H1 (cell line): ENCODE measurements around the gene DVL1. TPM values are rescaled to one million over a fixed set of nuclear protein-coding genes. Genes with fewer than 3 reads are reported as not detected.

Experiments
- CTCF ChIA-PET: fragments of 300-600 bp; sonication (Branson Sonifier 250); formaldehyde crosslinking; loops from one replicate; lab custom pipeline; 2021; ENCODE audit not compliant: partially characterized antibody; lab: Charles Lee
- POLR2A ChIA-PET: fragments of 300-600 bp; sonication (Branson Sonifier 250); formaldehyde crosslinking; loops from one replicate; lab custom pipeline; 2021; ENCODE audit warnings: inconsistent platforms; ENCODE audit not compliant: partially characterized antibody; lab: Charles Lee
- DNase-seq, 2 experiments: peaks; one replicate each; pipeline versions ENCODE4 v3.0.0 to v3.0.0-alpha.2; 2010 to 2022; ENCODE audit warnings: low spot score in 2 of 2, low read depth in 1 of 2, mixed read lengths in 1 of 2
- FAIRE-seq: peaks from 2 replicates; lab custom pipeline; 2011; peaks lifted over from hg19 to GRCh38; lab: Jason Lieb, UNC
- H2AFZ ChIP-seq: 2 replicates; pipeline ENCODE4 v1.8.1; 2012; ENCODE audit warnings: low read length, inconsistent platforms
- H2AK5ac ChIP-seq: 2 replicates; pipeline ENCODE4 v1.6.1; 2013; ENCODE audit warnings: low read depth, low read length
- H2BK120ac ChIP-seq: replicated peaks from 2 replicates; pipeline ENCODE3; 2013; ENCODE audit warnings: low read depth, low read length, inconsistent platforms
- H2BK12ac ChIP-seq: 2 replicates; pipeline ENCODE4 v1.6.1; 2013; ENCODE audit warnings: low read depth, low read length
- H2BK15ac ChIP-seq: 2 replicates; pipeline ENCODE4 v1.6.1; 2013; ENCODE audit warnings: low read length
- H2BK20ac ChIP-seq: 2 replicates; pipeline ENCODE4 v1.6.1; 2013; ENCODE audit warnings: low read length
- H2BK5ac ChIP-seq: 2 replicates; pipeline ENCODE4 v1.6.1; 2013; ENCODE audit warnings: low read depth, low read length
- H3K14ac ChIP-seq: 2 replicates; pipeline ENCODE4 v1.6.1; 2013; ENCODE audit warnings: inconsistent platforms; ENCODE audit not compliant: insufficient read length
- H3K18ac ChIP-seq: 2 replicates; pipeline ENCODE4 v1.6.1; 2013; ENCODE audit warnings: low read length; ENCODE audit errors: extremely low read depth
- H3K23ac ChIP-seq: 2 replicates; pipeline ENCODE4 v1.6.1; 2013; ENCODE audit warnings: inconsistent platforms; ENCODE audit not compliant: insufficient read length
- H3K23me2 ChIP-seq: 2 replicates; pipeline ENCODE4 v1.6.1; 2013; ENCODE audit warnings: low read depth, low read length
- H3K27ac ChIP-seq: 2 replicates; pipeline ENCODE4 v1.6.1; 2011; ENCODE audit warnings: low read depth, low read length, inconsistent platforms
- H3K27me3 ChIP-seq, 4 experiments: replicated peaks in 1 of 4; 1 replicate in 1 of 4; 2 replicates in 3 of 4; pipeline versions ENCODE4 v1.6.1 to v1.8.1; 2011 to 2013; ENCODE audit warnings: low read length in 3 of 4, mild to moderate bottlenecking in 3 of 4, inconsistent platforms in 2 of 4, mixed read lengths in 2 of 4, moderate library complexity in 1 of 4; ENCODE audit not compliant: control insufficient read depth in 3 of 4, insufficient read depth in 3 of 4; ENCODE audit errors: extremely low read depth in 1 of 4
- H3K36me3 ChIP-seq, 4 experiments: 2 replicates each; pipeline versions ENCODE4 v1.6.1 to v1.8.1; 2011 to 2013; ENCODE audit warnings: mild to moderate bottlenecking in 4 of 4, low read length in 3 of 4, moderate library complexity in 2 of 4, control low read depth in 1 of 4, inconsistent platforms in 1 of 4; ENCODE audit not compliant: insufficient read depth in 4 of 4, control insufficient read depth in 2 of 4
- H3K4ac ChIP-seq: replicated peaks from 2 replicates; pipeline ENCODE3; 2013; ENCODE audit warnings: low read length, low read depth, mixed read lengths, inconsistent platforms; ENCODE audit not compliant: insufficient read length
- H3K4me1 ChIP-seq, 4 experiments: replicated peaks in 1 of 4; 1 replicate in 1 of 4; 2 replicates in 3 of 4; pipeline versions ENCODE4 v1.6.1 to v1.8.1; 2011 to 2013; ENCODE audit warnings: low read length in 3 of 4, inconsistent platforms in 2 of 4, mixed read lengths in 1 of 4; ENCODE audit not compliant: insufficient read depth in 4 of 4, control insufficient read depth in 3 of 4
- H3K4me2 ChIP-seq, 2 experiments: 2 replicates each; pipeline versions ENCODE4 v1.6.1 to v1.8.1; 2011 to 2013; ENCODE audit warnings: low read depth in 2 of 2, low read length in 2 of 2, control low read depth in 1 of 2, inconsistent platforms in 1 of 2, mild to moderate bottlenecking in 1 of 2; ENCODE audit not compliant: insufficient read depth in 1 of 2
- H3K4me3 ChIP-seq, 4 experiments: fragments of 200-600, 300-600 bp in 1 of 4; sonication (generic), shearing (Covaris generic), sonication (Bioruptor Twin) in 1 of 4; 2 replicates each; pipeline versions ENCODE4 v1.5.1 to v1.8.1; 2011 to 2016; ENCODE audit warnings: low read length in 4 of 4, low read depth in 3 of 4, control low read depth in 2 of 4, inconsistent platforms in 2 of 4, mild to moderate bottlenecking in 2 of 4, mixed read lengths in 1 of 4, moderate library complexity in 1 of 4; ENCODE audit not compliant: insufficient read depth in 2 of 4; ENCODE audit errors: extremely low read depth in 1 of 4
- H3K56ac ChIP-seq: replicated peaks from 2 replicates; pipeline ENCODE3; 2013; ENCODE audit warnings: low read depth, mild to moderate bottlenecking, mixed read lengths, low read length, inconsistent platforms; ENCODE audit not compliant: insufficient read length
- H3K79me1 ChIP-seq: 2 replicates; pipeline ENCODE4 v1.6.1; 2013; ENCODE audit warnings: low read depth, low read length, control low read depth
- H3K79me2 ChIP-seq, 2 experiments: 2 replicates each; pipeline versions ENCODE4 v1.6.1 to v1.8.1; 2012 to 2013; ENCODE audit warnings: low read length in 2 of 2, mild to moderate bottlenecking in 2 of 2, inconsistent platforms in 1 of 2; ENCODE audit not compliant: insufficient read depth in 2 of 2, control insufficient read depth in 1 of 2
- H3K9ac ChIP-seq, 4 experiments: replicated peaks in 1 of 4; 1 replicate in 1 of 4; 2 replicates in 3 of 4; pipeline versions ENCODE4 v1.6.1 to v1.8.1; 2011 to 2013; ENCODE audit warnings: low read depth in 3 of 4, low read length in 3 of 4, control low read depth in 2 of 4, mild to moderate bottlenecking in 2 of 4, moderate library complexity in 2 of 4, inconsistent platforms in 1 of 4; ENCODE audit errors: extremely low read depth in 1 of 4
- H3K9me3 ChIP-seq, 2 experiments: 2 replicates each; pipeline versions ENCODE4 v1.6.1 to v1.8.1; 2012 to 2013; ENCODE audit warnings: mild to moderate bottlenecking in 2 of 2, moderate library complexity in 2 of 2, control low read depth in 1 of 2, inconsistent platforms in 1 of 2, low read depth in 1 of 2, low read length in 1 of 2, mixed read lengths in 1 of 2; ENCODE audit not compliant: insufficient read depth in 2 of 2
- H4K20me1 ChIP-seq, 2 experiments: replicated peaks in 1 of 2; 2 replicates each; pipeline versions ENCODE3 to v1.8.1; 2011 to 2013; ENCODE audit warnings: inconsistent platforms in 2 of 2, low read length in 2 of 2, mild to moderate bottlenecking in 1 of 2; ENCODE audit not compliant: insufficient read depth in 2 of 2, control insufficient read depth in 1 of 2
- H4K5ac ChIP-seq: 2 replicates; pipeline ENCODE4 v1.6.1; 2013; ENCODE audit warnings: low read length, low read depth, mixed read lengths, inconsistent platforms; ENCODE audit not compliant: insufficient read length
- H4K8ac ChIP-seq: 2 replicates; pipeline ENCODE4 v1.8.0; 2013; ENCODE audit warnings: mild to moderate bottlenecking, moderate library complexity, low read length, inconsistent platforms; ENCODE audit not compliant: insufficient read depth; ENCODE audit errors: extremely low read depth
- H4K91ac ChIP-seq: replicated peaks from 2 replicates; pipeline ENCODE3; 2013; ENCODE audit warnings: low read length, mixed read lengths, inconsistent platforms; ENCODE audit not compliant: insufficient read length
- GABPA ChIP-seq: IDR thresholded peaks from 2 replicates; pipeline ENCODE4 v1.6.1; 2011; ENCODE audit warnings: mild to moderate bottlenecking, low read length, moderate library complexity, borderline replicate concordance; ENCODE audit not compliant: insufficient read depth
- JUND ChIP-seq: IDR thresholded peaks from 2 replicates; pipeline ENCODE4 v1.6.1; 2011; ENCODE audit warnings: mild to moderate bottlenecking, improper control_type of control experiment, low read length
- MAX ChIP-seq: IDR thresholded peaks from 2 replicates; pipeline ENCODE4 v1.6.1; 2012; ENCODE audit warnings: inconsistent platforms
- TAF1 ChIP-seq: IDR thresholded peaks from 2 replicates; pipeline ENCODE4 v1.6.1; 2011; ENCODE audit warnings: mild to moderate bottlenecking, low read depth, low read length
- TCF12 ChIP-seq: IDR thresholded peaks from 2 replicates; pipeline ENCODE4 v1.6.1; 2011; ENCODE audit warnings: low read depth, mild to moderate bottlenecking, low read length
- ZNF274 ChIP-seq: IDR thresholded peaks from 2 replicates; pipeline ENCODE4 v1.7.0; 2012; ENCODE audit warnings: low read length, borderline replicate concordance; ENCODE audit errors: extremely low read depth
- WGBS, 2 experiments: shearing (Covaris generic) in 1 of 2; methylation state at CpG; one replicate each; pipeline versions ENCODE4 v1.1.6 to v1.1.7; 2013 to 2015; ENCODE audit warnings: low lambda C conversion rate in 2 of 2, mixed read lengths in 2 of 2, inconsistent platforms in 1 of 2, low coverage in 1 of 2, missing lambda C conversion rate in 1 of 2; ENCODE audit not compliant: insufficient replicate concordance in 2 of 2, insufficient coverage in 1 of 2, insufficient read length in 1 of 2; ENCODE audit errors: extremely low coverage in 1 of 2, missing lambda C conversion rate in 1 of 2; 5-methylcytosine and 5-hydroxymethylcytosine counted together
- polyA plus RNA-seq, 7 experiments: library from polyadenylated mRNA; depleted of rRNA in 3 of 7; stranded (reverse) in 5 of 7; unstranded in 2 of 7; fragments of >200 nt in 5 of 7; fragments of 200-250 nt in 2 of 7; gene quantifications; 1 replicate in 5 of 7; 2 replicates in 1 of 7; 4 replicates in 1 of 7; pipeline versions ENCODE4 v1.2.1 to v1.2.3, GENCODE V29; 2011 to 2013; ENCODE audit warnings: missing spikeins in 2 of 7, mixed read lengths in 2 of 7
- total RNA-seq: library from RNA; stranded (reverse); fragmentation: NEBNext Ultra II Directional; extraction: Animal tissue kit (Norgen Biotek cat#: 25700); gene quantifications from 2 replicates; pipeline ENCODE4 v1.2.1, GENCODE V29; 2021

Gene DVL1
- total and polyA plus RNA-seq, 2 of the 8 experiments (the other 6 are each of a cell fraction or from before 2014, with no cell fraction given), result 39.4 to 58.9 TPM

GRCh38 chr1:1318131-1318652, 31.0 kb downstream of the DVL1 start:
- no peak overlapping the region for H2BK12ac ChIP-seq
- no peaks in the 10 kb centered on the region for H3K27me3 ChIP-seq
- ChIA-PET POLR2A (interaction anchor here (1.1 to 10.1 kb wide), 4 partner anchors 8 to 30 kb away, joined by 3 to 134 read pairs (median 5); partner anchors contain the start of gene TAS1R3), CTCF (interaction anchor here (0.6 to 1.0 kb wide), 2 partner anchors 24 to 28 kb away, joined by 3 read pairs; no protein-coding TSS in a partner anchor)
- TF ChIP-seq MAX (no peak), TAF1 (no peak), JUND (peak; percentile 69), GABPA (no peak), TCF12 (no peak), ZNF274 (no peak)
- peaks cover 23 to 36% of the 10 kb centered on the region in 2 experiments for H4K20me1 ChIP-seq
- no peak overlapping the region for H2BK120ac ChIP-seq
- 88% methylated on average over 9 of the region's 9 CpGs; no CpG with 5 or more reads in 1 of the 2 experiments for WGBS, 2 experiments
- no peak overlapping the region for H4K8ac ChIP-seq
- H4K5ac ChIP-seq, result no peak overlapping the region
- no peak overlapping the region for H3K27ac ChIP-seq
- no peak overlapping the region for H3K4ac ChIP-seq
- H2BK20ac ChIP-seq, result no peak overlapping the region
- H2BK5ac ChIP-seq, result no peak overlapping the region
- no peaks in the 10 kb centered on the region for H3K23me2 ChIP-seq
- H3K4me2 ChIP-seq, result no peak overlapping the region
- no peak overlapping the region for H3K14ac ChIP-seq
- peaks cover 12 to 34% (median 21%) of the 10 kb centered on the region in 4 experiments for H3K36me3 ChIP-seq
- DNase-seq, result no peak
- H3K18ac ChIP-seq, result no peak overlapping the region
- no peak for FAIRE-seq
- H3K79me2 ChIP-seq, result peaks cover 9 to 41% of the 10 kb centered on the region in 2 experiments; a peak in 3 of 4 replicates
- H3K9ac ChIP-seq, result no peak overlapping the region
- H3K9me3 ChIP-seq, result no peaks in the 10 kb centered on the region
- H2AFZ ChIP-seq, result no peak overlapping the region
- H2AK5ac ChIP-seq, result no peak overlapping the region
- no peak overlapping the region for H4K91ac ChIP-seq
- no peak overlapping the region for H2BK15ac ChIP-seq
- H3K79me1 ChIP-seq, result peaks cover 31% of the 10 kb centered on the region
- no peak overlapping the region for H3K4me3 ChIP-seq
- peaks cover 0 to 15% (median 4%) of the 10 kb centered on the region in 4 experiments; a peak in 6 of 7 replicates for H3K4me1 ChIP-seq
- H3K56ac ChIP-seq, result no peak overlapping the region
- no peak overlapping the region for H3K23ac ChIP-seq
